HepG2 (cell line): Measurements from ENCODE around the gene ATP1B2. TPM values are rescaled to one million over a fixed set of nuclear protein-coding genes. Genes with fewer than 3 reads are reported as not detected.

Experiments used
- GABPA ChIP-seq, 2 experiments: IDR thresholded peaks; 2 replicates each; pipeline ENCODE4 v1.6.1; 2011 to 2016; ENCODE audit warnings: low read depth in 2 of 2, low read length in 1 of 2, missing biosample characterization in 1 of 2, missing genetic modification characterization in 1 of 2
- NR2F6 ChIP-seq, 2 experiments: IDR thresholded peaks; 2 replicates each; pipeline ENCODE4 v1.6.1; 2016; ENCODE audit warnings: antibody characterized with exemption in 1 of 2, mild to moderate bottlenecking in 1 of 2
- SIN3A ChIP-seq: IDR thresholded peaks from 2 replicates; pipeline ENCODE4 v1.6.1; 2011; ENCODE audit warnings: low read depth, mild to moderate bottlenecking, control low read depth, low read length, borderline replicate concordance
- SOX5 ChIP-seq: IDR thresholded peaks from 2 replicates; pipeline ENCODE4 v1.6.1; 2016; ENCODE audit warnings: borderline replicate concordance
- TCF12 ChIP-seq, 2 experiments: fragments of 450-650 bp in 1 of 2; sonication (generic) in 1 of 2; formaldehyde crosslinking in 1 of 2; IDR thresholded peaks; 2 replicates each; pipeline versions ENCODE4 v1.6.1 to v1.8.0; 2017 to 2022; ENCODE audit warnings: antibody characterized with exemption in 1 of 2, mild to moderate bottlenecking in 1 of 2, missing genetic modification reagents in 1 of 2, moderate library complexity in 1 of 2
- ZNF124 ChIP-seq: sonication (generic); formaldehyde crosslinking; IDR thresholded peaks from 2 replicates; pipeline ENCODE4 v1.4.0; 2020; ENCODE audit warnings: missing genetic modification reagents
- ZNF253 ChIP-seq: sonication (generic); formaldehyde crosslinking; IDR thresholded peaks from 2 replicates; pipeline ENCODE4 v1.8.0; 2022; ENCODE audit warnings: mild to moderate bottlenecking, missing genetic modification reagents, borderline replicate concordance
- ZNF709 ChIP-seq: sonication (generic); formaldehyde crosslinking; IDR thresholded peaks from 2 replicates; pipeline ENCODE4 v1.5.0; 2020; ENCODE audit warnings: mild to moderate bottlenecking, missing genetic modification reagents
- ZNF724P ChIP-seq: sonication (generic); formaldehyde crosslinking; IDR thresholded peaks from 2 replicates; pipeline ENCODE4 v1.8.0; 2022; ENCODE audit warnings: missing genetic modification reagents, borderline replicate concordance
- ZNF792 ChIP-seq: IDR thresholded peaks from 2 replicates; pipeline ENCODE4 v1.6.1; 2016
- polyA plus RNA-seq, 8 experiments: library from polyadenylated mRNA; depleted of rRNA in 3 of 8; stranded (reverse) in 7 of 8; unstranded in 1 of 8; fragments of >200 nt; fragmentation: Illumina TruSeq in 4 of 8; extraction: Trizol in 4 of 8; gene quantifications; 2 replicates each; pipeline versions ENCODE4 v1.2.1 to v1.2.3, GENCODE V29; 2011 to 2016; ENCODE audit warnings: low read depth in 4 of 8, missing spikeins in 1 of 8, mixed read lengths in 1 of 8; ENCODE audit not compliant: insufficient read depth in 1 of 8
- total RNA-seq, 5 experiments: library from RNA; depleted of rRNA; stranded (reverse); fragments of >200 nt; fragmentation: Illumina TruSeq; extraction: Trizol; gene quantifications; 2 replicates each; pipeline ENCODE4 v1.2.3, GENCODE V29; 2016; ENCODE audit warnings: low read depth in 1 of 5
- TF ChIP-seq, protein P1 (sequence below): sonication (generic); formaldehyde crosslinking; IDR thresholded peaks from 2 replicates; pipeline ENCODE4 v1.4.0; 2020; ENCODE audit warnings: missing genetic modification reagents
- TF ChIP-seq, protein P2 (sequence below): sonication (generic); formaldehyde crosslinking; IDR thresholded peaks from 2 replicates; pipeline ENCODE4 v1.4.0; 2020; ENCODE audit warnings: mild to moderate bottlenecking, missing genetic modification reagents
- TF ChIP-seq, protein P3 (sequence below): sonication (generic); IDR thresholded peaks from 2 replicates; pipeline ENCODE4 v1.6.1; 2016; ENCODE audit warnings: low read depth, borderline replicate concordance
- TF ChIP-seq, protein P4 (sequence below), 2 experiments: sonication (generic) in 1 of 2; formaldehyde crosslinking in 1 of 2; IDR thresholded peaks; 2 replicates each; pipeline versions ENCODE4 v1.6.1 to v1.9.0; 2014 to 2022; ENCODE audit warnings: antibody characterized with exemption in 1 of 2, borderline replicate concordance in 1 of 2, inconsistent platforms in 1 of 2, low read depth in 1 of 2, missing genetic modification reagents in 1 of 2

Gene ATP1B2
- total and polyA plus RNA-seq, 2 of the 13 experiments (the other 11 are each of a cell fraction or from before 2014, with no cell fraction given) = not detected

DNA sequence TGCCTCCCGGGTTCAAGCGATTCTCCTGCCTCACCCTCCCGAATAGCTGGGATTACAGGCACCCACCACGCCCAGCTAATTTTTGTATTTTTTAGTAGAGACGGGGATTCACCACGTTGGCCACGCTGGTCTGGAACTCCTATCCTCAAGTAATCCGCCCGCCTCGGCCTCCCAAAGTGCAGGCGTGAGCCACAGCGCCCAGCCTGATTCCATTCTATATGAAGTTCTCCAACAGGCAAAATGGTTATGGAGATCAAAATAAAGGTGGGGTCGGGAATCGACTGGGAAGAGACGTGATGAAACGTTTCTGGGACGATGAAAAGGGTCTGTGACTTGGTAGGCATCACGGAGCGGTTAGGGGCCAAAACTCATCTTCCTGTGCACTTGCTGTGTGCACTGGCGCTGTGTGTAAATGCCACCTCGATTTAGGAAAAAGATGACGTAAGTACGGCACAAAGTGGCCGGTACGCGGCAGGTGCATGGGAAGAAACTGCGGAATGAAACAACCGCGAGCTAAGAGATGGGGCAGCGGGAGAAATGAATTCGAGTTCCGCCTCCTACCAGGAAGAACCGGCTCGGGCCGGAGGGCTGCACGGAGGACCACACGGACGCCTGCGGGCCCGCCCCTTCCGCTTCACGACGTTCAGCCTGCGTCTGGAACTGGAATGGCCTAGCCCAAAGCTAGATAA, 35.0 kb downstream of the ATP1B2 start (continued):
- TF ChIP-seq ZNF253 (CRISPR knock-in tag) (no peak), NR2F6 (IDR thresholded peaks at IDR 0.05) (no peak), NR2F6 (CRISPR knock-in tag; IDR thresholded peaks at IDR 0.05) (no peak), ZNF792 (CRISPR knock-in tag) (peak; percentile 24; the same call in 1 of the 2 replicates), SIN3A (peak; percentile 87), TCF12 (IDR thresholded peaks at IDR 0.05) (no peak), TCF12 (CRISPR knock-in tag; IDR thresholded peaks at IDR 0.05) (no peak), ZNF724P (CRISPR knock-in tag) (peak; percentile 55; the same call in 1 of the 2 replicates), GABPA (IDR thresholded peaks at IDR 0.05; ENCODE audit: low read depth, low read length) (peak; percentile 80), GABPA (CRISPR knock-in tag; IDR thresholded peaks at IDR 0.05; ENCODE audit: low read depth) (peak; percentile 90), SOX5 (CRISPR knock-in tag) (no peak), ZNF124 (CRISPR knock-in tag) (0 out of 2 replicates have a peak, but pooled peaks have one; percentile 35), ZNF709 (CRISPR knock-in tag) (0 out of 2 replicates have a peak, but pooled peaks have one; percentile 44)
- TF ChIP-seq, protein P1, sequence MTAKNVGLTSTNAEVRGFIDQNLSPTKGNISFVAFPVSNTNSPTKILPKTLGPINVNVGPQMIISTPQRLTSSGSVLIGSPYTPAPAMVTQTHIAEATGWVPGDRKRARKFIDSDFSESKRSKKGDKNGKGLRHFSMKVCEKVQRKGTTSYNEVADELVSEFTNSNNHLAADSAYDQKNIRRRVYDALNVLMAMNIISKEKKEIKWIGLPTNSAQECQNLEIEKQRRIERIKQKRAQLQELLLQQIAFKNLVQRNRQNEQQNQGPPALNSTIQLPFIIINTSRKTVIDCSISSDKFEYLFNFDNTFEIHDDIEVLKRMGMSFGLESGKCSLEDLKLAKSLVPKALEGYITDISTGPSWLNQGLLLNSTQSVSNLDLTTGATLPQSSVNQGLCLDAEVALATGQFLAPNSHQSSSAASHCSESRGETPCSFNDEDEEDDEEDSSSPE (CRISPR knock-in tag) = peak; percentile 34; the same call in 1 of the 2 replicates
- TF ChIP-seq, protein P2, sequence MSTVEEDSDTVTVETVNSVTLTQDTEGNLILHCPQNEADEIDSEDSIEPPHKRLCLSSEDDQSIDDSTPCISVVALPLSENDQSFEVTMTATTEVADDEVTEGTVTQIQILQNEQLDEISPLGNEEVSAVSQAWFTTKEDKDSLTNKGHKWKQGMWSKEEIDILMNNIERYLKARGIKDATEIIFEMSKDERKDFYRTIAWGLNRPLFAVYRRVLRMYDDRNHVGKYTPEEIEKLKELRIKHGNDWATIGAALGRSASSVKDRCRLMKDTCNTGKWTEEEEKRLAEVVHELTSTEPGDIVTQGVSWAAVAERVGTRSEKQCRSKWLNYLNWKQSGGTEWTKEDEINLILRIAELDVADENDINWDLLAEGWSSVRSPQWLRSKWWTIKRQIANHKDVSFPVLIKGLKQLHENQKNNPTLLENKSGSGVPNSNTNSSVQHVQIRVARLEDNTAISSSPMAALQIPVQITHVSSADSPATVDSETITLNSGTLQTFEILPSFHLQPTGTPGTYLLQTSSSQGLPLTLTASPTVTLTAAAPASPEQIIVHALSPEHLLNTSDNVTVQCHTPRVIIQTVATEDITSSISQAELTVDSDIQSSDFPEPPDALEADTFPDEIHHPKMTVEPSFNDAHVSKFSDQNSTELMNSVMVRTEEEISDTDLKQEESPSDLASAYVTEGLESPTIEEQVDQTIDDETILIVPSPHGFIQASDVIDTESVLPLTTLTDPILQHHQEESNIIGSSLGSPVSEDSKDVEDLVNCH = no peak
- TF ChIP-seq, protein P3, sequence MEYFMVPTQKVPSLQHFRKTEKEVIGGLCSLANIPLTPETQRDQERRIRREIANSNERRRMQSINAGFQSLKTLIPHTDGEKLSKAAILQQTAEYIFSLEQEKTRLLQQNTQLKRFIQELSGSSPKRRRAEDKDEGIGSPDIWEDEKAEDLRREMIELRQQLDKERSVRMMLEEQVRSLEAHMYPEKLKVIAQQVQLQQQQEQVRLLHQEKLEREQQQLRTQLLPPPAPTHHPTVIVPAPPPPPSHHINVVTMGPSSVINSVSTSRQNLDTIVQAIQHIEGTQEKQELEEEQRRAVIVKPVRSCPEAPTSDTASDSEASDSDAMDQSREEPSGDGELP = no peak
- TF ChIP-seq, protein P4, sequence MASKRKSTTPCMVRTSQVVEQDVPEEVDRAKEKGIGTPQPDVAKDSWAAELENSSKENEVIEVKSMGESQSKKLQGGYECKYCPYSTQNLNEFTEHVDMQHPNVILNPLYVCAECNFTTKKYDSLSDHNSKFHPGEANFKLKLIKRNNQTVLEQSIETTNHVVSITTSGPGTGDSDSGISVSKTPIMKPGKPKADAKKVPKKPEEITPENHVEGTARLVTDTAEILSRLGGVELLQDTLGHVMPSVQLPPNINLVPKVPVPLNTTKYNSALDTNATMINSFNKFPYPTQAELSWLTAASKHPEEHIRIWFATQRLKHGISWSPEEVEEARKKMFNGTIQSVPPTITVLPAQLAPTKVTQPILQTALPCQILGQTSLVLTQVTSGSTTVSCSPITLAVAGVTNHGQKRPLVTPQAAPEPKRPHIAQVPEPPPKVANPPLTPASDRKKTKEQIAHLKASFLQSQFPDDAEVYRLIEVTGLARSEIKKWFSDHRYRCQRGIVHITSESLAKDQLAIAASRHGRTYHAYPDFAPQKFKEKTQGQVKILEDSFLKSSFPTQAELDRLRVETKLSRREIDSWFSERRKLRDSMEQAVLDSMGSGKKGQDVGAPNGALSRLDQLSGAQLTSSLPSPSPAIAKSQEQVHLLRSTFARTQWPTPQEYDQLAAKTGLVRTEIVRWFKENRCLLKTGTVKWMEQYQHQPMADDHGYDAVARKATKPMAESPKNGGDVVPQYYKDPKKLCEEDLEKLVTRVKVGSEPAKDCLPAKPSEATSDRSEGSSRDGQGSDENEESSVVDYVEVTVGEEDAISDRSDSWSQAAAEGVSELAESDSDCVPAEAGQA (IDR thresholded peaks at IDR 0.05; ENCODE audit: low read depth) = peak; percentile 38; the same call in 1 of the 2 replicates
- TF ChIP-seq, protein P4 (CRISPR knock-in tag; IDR thresholded peaks at IDR 0.05; ENCODE audit: borderline replicate concordance) = no peak
